Ascending aorta (tissue), 2 donors: ENCODE results near the gene CNKSR3. TPM values are rescaled to one million over a fixed set of nuclear protein-coding genes. Genes with fewer than 3 reads are reported as not detected.
"Not testable (repeated sequence)": the region's sequence is repeated elsewhere in the genome, so short reads cannot be mapped to it uniquely, and the experiment has no call there.

Experiments used
- DNase-seq, 2 donors: peaks; one replicate each; pipeline ENCODE4 v3.0.0-alpha.2; 2019; ENCODE audit warnings: low spot score in 2 of 2
- H3K27ac ChIP-seq, 2 donors: fragments of 200-600 bp; sonication (generic); one replicate each; pipeline ENCODE4 v1.5.1; 2016 to 2017; ENCODE audit warnings: mild to moderate bottlenecking in 1 of 2
- H3K27me3 ChIP-seq: fragments of 200-600 bp; sonication (generic); one replicate; pipeline ENCODE4 v1.5.1; 2017
- H3K36me3 ChIP-seq, 2 donors: fragments of 200-600 bp; sonication (generic); one replicate each; pipeline ENCODE4 v1.5.1; 2016
- H3K4me1 ChIP-seq, 2 donors: fragments of 200-600 bp; sonication (generic); one replicate each; pipeline ENCODE4 v1.5.1; 2016 to 2017; ENCODE audit warnings: mild to moderate bottlenecking in 1 of 2
- H3K4me3 ChIP-seq, 2 donors: fragments of 200-600 bp; sonication (generic); one replicate each; pipeline ENCODE4 v1.5.1; 2016 to 2017; ENCODE audit warnings: mild to moderate bottlenecking in 1 of 2
- H3K9me3 ChIP-seq, 2 donors: fragments of 200-600 bp; sonication (generic); one replicate each; pipeline ENCODE4 v1.5.1; 2016
- intact Hi-C: fragments of 100-400 bp; cut with DNase I; formaldehyde crosslinking; loops from one replicate; pipeline ENCODE4 v1.15.1; 2023
- total RNA-seq: library from RNA; depleted of rRNA; stranded (reverse); fragments of >200 nt; gene quantifications from one replicate; pipeline ENCODE4 v1.1.0, GENCODE V29; 2016
- TF ChIP-seq, protein P1 (sequence below), 3 experiments: fragments of 200-600 bp in 2 of 3; fragments of 450-650 bp in 1 of 3; sonication (generic) in 2 of 3; IDR thresholded peaks; one replicate each; pipeline ENCODE4 v1.5.1; 2016 to 2019; ENCODE audit warnings: antibody characterized with exemption in 3 of 3, mild to moderate bottlenecking in 1 of 3, moderate library complexity in 1 of 3

The CNKSR3 gene
- total RNA-seq, 1 donor from 2014 or later: 9.7 TPM

DNA sequence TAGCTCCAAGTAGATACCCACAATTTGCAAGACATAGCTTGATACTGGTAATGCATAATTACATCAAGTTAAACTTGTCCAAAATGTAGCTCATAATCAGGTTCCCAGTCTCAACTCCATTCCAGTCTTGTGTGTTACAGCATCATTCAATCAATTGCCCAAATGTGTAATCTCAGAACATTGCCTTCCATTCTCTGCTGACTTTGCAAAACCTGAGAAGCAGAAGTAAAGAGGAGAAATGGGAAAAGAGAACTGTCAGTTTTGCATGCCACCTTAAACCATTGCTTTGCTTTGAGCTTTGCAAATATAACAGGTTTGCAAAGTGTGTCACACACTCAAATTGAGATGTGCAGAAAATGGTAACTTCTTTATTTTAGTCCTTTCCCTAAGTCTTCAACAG lies 40.3 kb upstream of the CNKSR3 start:
- H3K4me1 ChIP-seq: no peaks in the 10 kb centered on the region
- TF ChIP-seq, protein P1, sequence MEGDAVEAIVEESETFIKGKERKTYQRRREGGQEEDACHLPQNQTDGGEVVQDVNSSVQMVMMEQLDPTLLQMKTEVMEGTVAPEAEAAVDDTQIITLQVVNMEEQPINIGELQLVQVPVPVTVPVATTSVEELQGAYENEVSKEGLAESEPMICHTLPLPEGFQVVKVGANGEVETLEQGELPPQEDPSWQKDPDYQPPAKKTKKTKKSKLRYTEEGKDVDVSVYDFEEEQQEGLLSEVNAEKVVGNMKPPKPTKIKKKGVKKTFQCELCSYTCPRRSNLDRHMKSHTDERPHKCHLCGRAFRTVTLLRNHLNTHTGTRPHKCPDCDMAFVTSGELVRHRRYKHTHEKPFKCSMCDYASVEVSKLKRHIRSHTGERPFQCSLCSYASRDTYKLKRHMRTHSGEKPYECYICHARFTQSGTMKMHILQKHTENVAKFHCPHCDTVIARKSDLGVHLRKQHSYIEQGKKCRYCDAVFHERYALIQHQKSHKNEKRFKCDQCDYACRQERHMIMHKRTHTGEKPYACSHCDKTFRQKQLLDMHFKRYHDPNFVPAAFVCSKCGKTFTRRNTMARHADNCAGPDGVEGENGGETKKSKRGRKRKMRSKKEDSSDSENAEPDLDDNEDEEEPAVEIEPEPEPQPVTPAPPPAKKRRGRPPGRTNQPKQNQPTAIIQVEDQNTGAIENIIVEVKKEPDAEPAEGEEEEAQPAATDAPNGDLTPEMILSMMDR (IDR thresholded peaks at IDR 0.05): no peak
- H3K36me3 ChIP-seq: no peaks in the 10 kb centered on the region
- intact Hi-C loops: no loop called here
- H3K27me3 ChIP-seq: no peaks in the 10 kb centered on the region
- DNase-seq: no peak
- H3K27ac ChIP-seq: no peak overlapping the region
- no peak overlapping the region for H3K4me3 ChIP-seq
- no peaks in the 10 kb centered on the region for H3K9me3 ChIP-seq

DNA sequence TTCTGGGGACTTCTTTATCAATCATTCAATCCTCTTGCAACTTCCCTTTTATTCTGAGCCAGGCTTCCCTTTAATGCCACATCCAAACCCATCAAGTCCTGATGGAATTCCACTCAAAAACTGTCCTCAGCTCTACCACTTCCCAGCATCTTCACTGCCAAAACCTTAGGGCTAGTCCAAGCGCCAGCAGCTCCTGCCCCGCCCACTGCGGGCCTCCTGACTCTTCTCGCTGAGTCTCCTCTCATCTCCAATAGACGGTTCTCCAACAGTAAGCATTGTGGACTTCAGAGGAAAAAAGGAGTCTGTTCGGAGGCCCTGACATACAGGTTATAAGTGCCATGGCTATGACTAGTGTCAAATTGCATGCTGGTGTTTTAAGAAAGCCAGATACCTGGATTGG lies 38.7 kb upstream of the CNKSR3 start:
- intact Hi-C loops: no loop called here
- H3K27me3 ChIP-seq: no peaks in the 10 kb centered on the region
- H3K36me3 ChIP-seq: no peaks in the 10 kb centered on the region
- no peak for DNase-seq
- no peak overlapping the region for H3K4me3 ChIP-seq
- no peaks in the 10 kb centered on the region for H3K9me3 ChIP-seq
- TF ChIP-seq, protein P1 (IDR thresholded peaks at IDR 0.05): no peak
- H3K4me1 ChIP-seq: no peaks in the 10 kb centered on the region
- no peak overlapping the region for H3K27ac ChIP-seq

DNA sequence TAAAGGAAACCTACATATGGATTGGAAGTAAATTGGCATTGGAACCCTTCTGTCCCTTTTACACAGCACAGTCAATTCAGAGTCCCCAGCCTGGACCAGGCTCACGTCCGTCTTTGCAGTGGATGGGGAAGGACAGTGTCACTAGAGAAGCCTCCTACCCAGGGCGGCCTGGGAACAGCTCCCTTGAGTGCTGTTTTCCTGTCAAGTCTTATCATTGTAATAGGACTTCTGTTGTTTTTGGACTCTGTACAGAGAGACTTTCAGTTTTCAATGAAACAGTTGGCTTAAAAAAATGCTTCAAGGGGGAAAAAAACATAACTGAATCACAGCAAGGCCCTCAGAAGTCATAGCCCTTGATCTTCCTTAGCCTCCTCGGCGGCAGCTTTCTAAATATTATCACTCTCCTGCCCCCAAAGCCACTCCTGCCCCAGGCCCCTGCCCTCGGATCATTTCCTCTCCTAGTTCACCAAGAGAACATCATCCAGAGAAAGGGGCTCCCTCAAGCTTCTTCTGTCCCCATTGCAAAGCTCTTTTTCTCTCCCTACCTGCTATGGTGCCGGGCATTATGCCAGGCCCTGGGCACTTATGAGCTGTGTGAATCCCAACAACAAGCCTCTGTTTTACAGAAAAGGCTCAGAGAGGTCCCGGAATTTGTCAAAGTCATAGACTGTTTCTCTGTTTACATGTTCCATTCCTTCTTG lies 37.8 kb upstream of the CNKSR3 start:
- no peaks in the 10 kb centered on the region for H3K27me3 ChIP-seq
- TF ChIP-seq, protein P1 (IDR thresholded peaks at IDR 0.05): no peak
- no peaks in the 10 kb centered on the region for H3K36me3 ChIP-seq
- no peak for DNase-seq
- no peaks in the 10 kb centered on the region for H3K4me1 ChIP-seq
- H3K4me3 ChIP-seq: no peak overlapping the region
- H3K9me3 ChIP-seq: no peaks in the 10 kb centered on the region
- intact Hi-C loops: no loop called here
- H3K27ac ChIP-seq: peak overlapping the region in 1 of 2 donors; percentile 18

DNA sequence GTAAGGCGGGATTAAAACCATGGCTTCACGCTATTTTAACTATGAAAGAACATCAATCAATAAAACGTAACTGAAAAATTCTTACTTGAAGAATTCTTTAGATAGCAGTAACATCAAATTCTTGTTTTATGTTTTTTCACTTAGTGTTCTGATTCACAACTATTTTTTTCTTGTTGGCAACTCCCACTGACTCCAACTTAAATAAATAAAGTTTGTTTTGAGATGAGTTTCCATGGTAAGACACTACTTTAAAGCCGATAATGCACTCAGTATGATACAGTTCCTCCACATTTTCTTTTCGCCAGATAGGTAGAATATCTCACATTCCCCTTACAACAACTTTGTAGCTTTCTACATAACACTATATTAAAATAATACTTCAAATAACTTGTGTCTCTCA lies 33.1 kb upstream of the CNKSR3 start:
- Histone ChIP-seq H3K36me3 (no peaks in the 10 kb centered on the region), H3K27me3 (no peaks in the 10 kb centered on the region), H3K4me1 (no peaks in the 10 kb centered on the region), H3K9me3 (no peaks in the 10 kb centered on the region), H3K4me3 (no peak overlapping the region), H3K27ac (no peak overlapping the region)
- TF ChIP-seq, protein P1 (IDR thresholded peaks at IDR 0.05): no peak
- intact Hi-C loops: no loop called here
- DNase-seq: no peak

DNA sequence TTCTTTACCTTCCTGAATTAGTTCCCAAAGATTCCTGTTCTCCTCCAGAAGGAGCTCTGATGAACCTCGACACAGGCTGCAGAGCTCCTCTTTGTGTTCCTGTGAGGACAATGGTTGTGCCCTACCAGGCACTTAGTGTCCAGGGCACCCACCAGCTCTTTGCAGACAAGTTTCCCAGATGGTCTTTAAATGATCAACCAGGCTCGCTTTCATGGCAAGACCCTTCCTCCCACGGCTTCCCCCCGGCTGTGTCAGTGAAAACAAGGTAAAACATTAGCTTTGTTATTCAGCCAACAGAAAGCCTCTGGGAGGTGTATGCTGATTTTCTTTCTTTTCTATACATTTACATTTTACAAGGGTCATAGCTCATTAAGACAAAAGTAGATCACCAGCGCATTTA lies 32.3 kb upstream of the CNKSR3 start:
- no peak overlapping the region for H3K4me3 ChIP-seq
- DNase-seq: no peak
- no peaks in the 10 kb centered on the region for H3K9me3 ChIP-seq
- intact Hi-C loops: no loop called here
- no peak overlapping the region for H3K27ac ChIP-seq
- no peaks in the 10 kb centered on the region for H3K27me3 ChIP-seq
- H3K4me1 ChIP-seq: no peaks in the 10 kb centered on the region
- TF ChIP-seq, protein P1 (IDR thresholded peaks at IDR 0.05): no peak
- H3K36me3 ChIP-seq: no peaks in the 10 kb centered on the region

DNA sequence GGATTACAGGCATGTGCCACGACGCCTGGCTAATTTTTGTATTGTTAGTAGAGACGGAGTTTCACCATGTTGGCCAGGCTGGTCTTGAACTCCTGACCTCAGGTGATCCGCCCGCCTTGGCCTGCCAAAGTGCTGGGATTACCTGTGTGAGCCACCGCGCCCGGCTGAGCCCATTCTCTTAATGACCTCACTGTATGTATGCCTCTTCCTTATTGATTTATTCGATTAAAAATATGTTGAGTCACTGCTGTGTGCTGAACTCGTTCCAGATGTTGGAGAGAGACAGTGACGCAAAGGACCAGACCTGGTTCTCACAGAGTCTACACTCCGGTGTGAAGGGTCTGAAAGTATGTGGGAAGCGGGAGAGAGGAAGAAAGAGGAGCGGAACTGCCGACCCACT lies 31.4 kb upstream of the CNKSR3 start:
- H3K9me3 ChIP-seq, DNase-seq, H3K36me3 ChIP-seq, H3K27me3 ChIP-seq, H3K4me3 ChIP-seq, H3K4me1 ChIP-seq, H3K27ac ChIP-seq, intact Hi-C loops: not testable (repeated sequence)
